Upper lobe of left lung (tissue), 6 donors: ENCODE data around the gene ZNF606. TPM values are rescaled to one million over a fixed set of nuclear protein-coding genes. Genes with fewer than 3 reads are reported as not detected.

Experiments
- ATAC-seq, 2 donors: fragments of 200-7000 bp; cut with Tn5 transposase; one replicate each; pipeline ENCODE4 v1.9.1; 2022; ENCODE audit warnings: mild to moderate bottlenecking in 2 of 2, moderate library complexity in 2 of 2; ENCODE audit not compliant: low FRiP score in 2 of 2
- DNase-seq, 2 donors: peaks; one replicate each; pipeline ENCODE4 v3.0.0-alpha.2; 2019 to 2020
- H3K27ac ChIP-seq, 4 donors: fragments of 200-600 bp; sonication (generic); one replicate each; pipeline ENCODE4 v1.5.1; 2016 to 2019
- H3K27me3 ChIP-seq, 4 donors: fragments of 200-600 bp; sonication (generic); one replicate each; pipeline ENCODE4 v1.5.1; 2017 to 2019
- H3K36me3 ChIP-seq, 4 donors: fragments of 200-600 bp; sonication (generic); one replicate each; pipeline ENCODE4 v1.5.1; 2016 to 2019
- H3K4me1 ChIP-seq, 4 donors: fragments of 200-600 bp; sonication (generic); one replicate each; pipeline ENCODE4 v1.5.1; 2018 to 2019
- H3K4me3 ChIP-seq, 4 donors: fragments of 200-600 bp; sonication (generic); one replicate each; pipeline ENCODE4 v1.5.1; 2017 to 2019; ENCODE audit warnings: mild to moderate bottlenecking in 2 of 4, moderate library complexity in 1 of 4
- H3K9me3 ChIP-seq, 4 donors: fragments of 200-600 bp; sonication (generic); one replicate each; pipeline ENCODE4 v1.5.1; 2018 to 2019
- CTCF ChIP-seq, 6 experiments: fragments of 450-650 bp in 4 of 6; fragments of 200-600 bp in 2 of 6; sonication (generic) in 2 of 6; IDR thresholded peaks; one replicate each; pipeline ENCODE4 v1.5.1; 2016 to 2019; ENCODE audit warnings: antibody characterized with exemption in 6 of 6
- EP300 ChIP-seq, 4 donors: sonication (generic); formaldehyde crosslinking; IDR thresholded peaks; one replicate each; pipeline ENCODE4 v1.5.1; 2017; ENCODE audit warnings: antibody characterized with exemption in 4 of 4, control low read depth in 2 of 4
- POLR2A ChIP-seq, 4 donors: fragments of 450-650 bp; IDR thresholded peaks; one replicate each; pipeline ENCODE4 v1.5.1; 2016 to 2017; ENCODE audit warnings: antibody characterized with exemption in 4 of 4, mild to moderate bottlenecking in 2 of 4
- POLR2AphosphoS5 ChIP-seq, 2 donors: sonication (generic); formaldehyde crosslinking; IDR thresholded peaks; one replicate each; pipeline ENCODE4 v1.5.1; 2017; ENCODE audit warnings: antibody characterized with exemption in 2 of 2
- WGBS, 2 donors: methylation state at CpG; one replicate each; pipeline ENCODE4 v1.1.5; 2017 to 2018; 5-methylcytosine and 5-hydroxymethylcytosine counted together
- total RNA-seq, 6 donors: library from RNA; depleted of rRNA in 4 of 6; stranded (reverse); fragments of >200 nt in 4 of 6; gene quantifications; one replicate each; pipeline versions ENCODE4 v1.1.0 to v1.2.1, GENCODE V29; 2016 to 2021
- donor health status: DM: no; HTN: no; CAD: no; lungs with moderate emphysema.
- donor health status: DM: no; HTN: yes; CAD: no; lungs with severe emphysema.

ZNF606 gene
- total RNA-seq, 6 donors from 2014 or later = 9.6 to 40.9 (median 15.4) TPM

GRCh38 chr19:58007285-58007684 is 4.7 kb upstream of the ZNF606 start:
- TF ChIP-seq POLR2A (IDR thresholded peaks at IDR 0.05) (no peak), CTCF (IDR thresholded peaks at IDR 0.05) (no peak), EP300 (IDR thresholded peaks at IDR 0.05) (no peak), POLR2AphosphoS5 (IDR thresholded peaks at IDR 0.05) (no peak)
- ATAC-seq = no peak
- Histone ChIP-seq H3K27me3 (no peaks in the 10 kb centered on the region), H3K36me3 (peaks cover 4 to 24% (median 23%) of the 10 kb centered on the region in 4 donors), H3K4me1 (peaks cover 2 to 16% (median 6%) of the 10 kb centered on the region in 4 donors), H3K9me3 (peaks cover 36 to 89% (median 82%) of the 10 kb centered on the region in 4 donors), H3K4me3 (no peak overlapping the region), H3K27ac (no peak overlapping the region)
- WGBS, 2 donors = 86 to 92% methylated on average over 1 of the region's 1 CpG
- DNase-seq = no peak

- 27 to 29% methylated on average over 28 to 31 of the region's 31 CpGs for WGBS, 2 donors
Observed at GRCh38 chr19:58003174-58003828, 681 bp upstream of the ZNF606 start.

GRCh38 chr19:58001895-58002369 is 688 bp downstream of the ZNF606 start:
- no peaks in the 10 kb centered on the region for H3K27me3 ChIP-seq
- ATAC-seq = no peak
- DNase-seq = no peak
- peak overlapping the region; percentile 86 to 97 (median 96) for H3K4me3 ChIP-seq
- H3K36me3 ChIP-seq = peaks cover 25 to 59% (median 55%) of the 10 kb centered on the region in 4 donors
- peak overlapping the region; percentile 91 to 98 (median 96) for H3K27ac ChIP-seq
- no peak for TF ChIP-seq CTCF (IDR thresholded peaks at IDR 0.05)
- TF ChIP-seq EP300 (IDR thresholded peaks at IDR 0.05) = no peak
- peaks cover 14 to 25% (median 18%) of the 10 kb centered on the region in 4 donors for H3K4me1 ChIP-seq
- WGBS, 2 donors = 6 to 12% methylated on average over 4 to 23 of the region's 23 CpGs
- peaks cover 8 to 71% (median 62%) of the 10 kb centered on the region in 4 donors for H3K9me3 ChIP-seq

More at GRCh38 chr19:58003174-58003828, 681 bp upstream of the ZNF606 start:
- Histone ChIP-seq H3K36me3 (peaks cover 19 to 47% (median 46%) of the 10 kb centered on the region in 4 donors), H3K9me3 (peaks cover 18 to 71% (median 69%) of the 10 kb centered on the region in 4 donors), H3K27ac (peak overlapping the region; percentile 91 to 98 (median 96)), H3K27me3 (no peaks in the 10 kb centered on the region), H3K4me1 (peaks cover 14 to 25% (median 18%) of the 10 kb centered on the region in 4 donors), H3K4me3 (peak overlapping the region; percentile 86 to 97 (median 96))
- DNase-seq = no peak
- TF ChIP-seq POLR2A (IDR thresholded peaks at IDR 0.05) (no peak), POLR2AphosphoS5 (IDR thresholded peaks at IDR 0.05) (no peak), CTCF (IDR thresholded peaks at IDR 0.05) (no peak), EP300 (IDR thresholded peaks at IDR 0.05) (no peak)
- ATAC-seq = peak; percentile 1 to 3

GRCh38 chr19:58000677-58001076 is 1.9 kb downstream of the ZNF606 start:
- 99 to 100% methylated on average over 4 of the region's 4 CpGs for WGBS, 2 donors
- peak overlapping the region in 1 of 4 donors; percentile 97 for H3K4me3 ChIP-seq
- H3K36me3 ChIP-seq = peaks cover 25 to 58% (median 55%) of the 10 kb centered on the region in 4 donors
- TF ChIP-seq POLR2A (IDR thresholded peaks at IDR 0.05) = no peak
- TF ChIP-seq POLR2AphosphoS5 (IDR thresholded peaks at IDR 0.05) = no peak
- TF ChIP-seq CTCF (IDR thresholded peaks at IDR 0.05) = no peak
- TF ChIP-seq EP300 (IDR thresholded peaks at IDR 0.05) = no peak
- ATAC-seq (no peak), DNase-seq (no peak)
- no peak overlapping the region for H3K27ac ChIP-seq
- no peaks in the 10 kb centered on the region for H3K27me3 ChIP-seq
- peaks cover 0 to 71% (median 61%) of the 10 kb centered on the region in 4 donors for H3K9me3 ChIP-seq
- peaks cover 14 to 25% (median 18%) of the 10 kb centered on the region in 4 donors for H3K4me1 ChIP-seq
